H9 (cell line): ENCODE data around the gene SORCS2. TPM values are rescaled to one million over a fixed set of nuclear protein-coding genes. Genes with fewer than 3 reads are reported as not detected.

Experiments used
- DNase-seq: peaks from one replicate; pipeline ENCODE4 v3.0.0-alpha.2; 2017
- H2AFZ ChIP-seq: one replicate; pipeline ENCODE4 v1.6.1; 2013; ENCODE audit warnings: mild to moderate bottlenecking, low read length, control low read depth, moderate library complexity
- H2AK5ac ChIP-seq: 2 replicates; pipeline ENCODE4 v1.6.1; 2013; ENCODE audit warnings: low read length, control low read depth, mixed read lengths; ENCODE audit not compliant: insufficient read length
- H2BK120ac ChIP-seq: one replicate; pipeline ENCODE4 v1.6.1; 2013; ENCODE audit warnings: low read depth, mild to moderate bottlenecking, low read length, control low read depth, inconsistent platforms; ENCODE audit not compliant: poor library complexity, severe bottlenecking
- H2BK12ac ChIP-seq: 2 replicates; pipeline ENCODE4 v1.6.1; 2013; ENCODE audit warnings: low read length, control low read depth, mixed read lengths, low read depth; ENCODE audit not compliant: insufficient read length
- H2BK15ac ChIP-seq: 2 replicates; pipeline ENCODE4 v1.6.1; 2013; ENCODE audit warnings: low read depth, low read length, control low read depth
- H2BK20ac ChIP-seq: one replicate; pipeline ENCODE4 v1.6.1; 2013; ENCODE audit warnings: low read depth, mild to moderate bottlenecking, low read length, control low read depth, inconsistent platforms; ENCODE audit not compliant: poor library complexity, severe bottlenecking
- H2BK5ac ChIP-seq: 2 replicates; pipeline ENCODE4 v1.6.1; 2013; ENCODE audit warnings: low read length, control low read depth, mixed read lengths; ENCODE audit not compliant: insufficient read length
- H3K14ac ChIP-seq: 2 replicates; pipeline ENCODE4 v1.6.1; 2013; ENCODE audit warnings: low read length, control low read depth; ENCODE audit not compliant: insufficient read depth
- H3K18ac ChIP-seq: 2 replicates; pipeline ENCODE4 v1.6.1; 2013; ENCODE audit warnings: low read depth, mild to moderate bottlenecking, mixed read lengths, low read length, control low read depth; ENCODE audit not compliant: insufficient read length
- H3K23ac ChIP-seq: 2 replicates; pipeline ENCODE4 v1.6.1; 2013; ENCODE audit warnings: low read length, control low read depth, mixed read lengths, low read depth; ENCODE audit not compliant: insufficient read length
- H3K23me2 ChIP-seq: 2 replicates; pipeline ENCODE4 v1.6.1; 2013; ENCODE audit warnings: low read depth, mild to moderate bottlenecking, mixed read lengths, low read length, control low read depth; ENCODE audit not compliant: insufficient read length, poor library complexity, severe bottlenecking
- H3K27ac ChIP-seq: 2 replicates; pipeline ENCODE4 v1.5.1; 2013; ENCODE audit warnings: low read length, control low read depth, mixed read lengths, low read depth; ENCODE audit not compliant: insufficient read length
- H3K27me3 ChIP-seq: 2 replicates; pipeline ENCODE4 v1.6.1; 2013; ENCODE audit warnings: low read length, control low read depth, inconsistent platforms; ENCODE audit not compliant: insufficient read depth
- H3K4ac ChIP-seq: 2 replicates; pipeline ENCODE4 v1.6.1; 2013; ENCODE audit warnings: low read depth, mild to moderate bottlenecking, control low read depth, inconsistent platforms, low read length, moderate library complexity
- H3K4me1 ChIP-seq: 2 replicates; pipeline ENCODE4 v1.6.1; 2013; ENCODE audit warnings: low read length, control low read depth, inconsistent platforms; ENCODE audit not compliant: insufficient read depth
- H3K4me2 ChIP-seq: 2 replicates; pipeline ENCODE4 v1.6.1; 2013; ENCODE audit warnings: low read length, control low read depth, mixed read lengths; ENCODE audit not compliant: insufficient read length, insufficient read depth
- H3K56ac ChIP-seq: 2 replicates; pipeline ENCODE4 v1.6.1; 2013; ENCODE audit warnings: low read depth, mild to moderate bottlenecking, mixed read lengths, low read length, control low read depth; ENCODE audit not compliant: insufficient read length
- H3K79me1 ChIP-seq: 2 replicates; pipeline ENCODE4 v1.6.1; 2013; ENCODE audit warnings: low read depth, mild to moderate bottlenecking, moderate library complexity, low read length, control low read depth, inconsistent platforms; ENCODE audit not compliant: insufficient read depth, poor library complexity, severe bottlenecking
- H3K79me2 ChIP-seq: 2 replicates; pipeline ENCODE4 v1.6.1; 2013; ENCODE audit warnings: low read length, control low read depth, inconsistent platforms; ENCODE audit not compliant: insufficient read depth
- H3K9ac ChIP-seq: 2 replicates; pipeline ENCODE4 v1.6.1; 2013; ENCODE audit warnings: low read length, control low read depth, mixed read lengths; ENCODE audit not compliant: insufficient read length; ENCODE audit errors: extremely low read depth
- H3K9me3 ChIP-seq: one replicate; pipeline ENCODE4 v1.6.1; 2013; ENCODE audit warnings: low read depth, low read length, inconsistent platforms; ENCODE audit not compliant: control insufficient read depth
- H3T11ph ChIP-seq: one replicate; pipeline ENCODE4 v1.6.1; 2013; ENCODE audit warnings: mild to moderate bottlenecking, low read length, control low read depth, inconsistent platforms
- H4K20me1 ChIP-seq: one replicate; pipeline ENCODE4 v1.6.1; 2013; ENCODE audit not compliant: control insufficient read depth, insufficient read length, insufficient read depth
- H4K5ac ChIP-seq: 2 replicates; pipeline ENCODE4 v1.6.1; 2013; ENCODE audit warnings: low read depth, mild to moderate bottlenecking, mixed read lengths, low read length, control low read depth; ENCODE audit not compliant: insufficient read length
- H4K8ac ChIP-seq: replicated peaks from 2 replicates; pipeline ENCODE4 v1.6.1; 2013; ENCODE audit warnings: low read length, control low read depth, mixed read lengths, low read depth; ENCODE audit not compliant: insufficient read length
- H4K91ac ChIP-seq: 2 replicates; pipeline ENCODE4 v1.6.1; 2013; ENCODE audit warnings: low read depth, mild to moderate bottlenecking, moderate library complexity, mixed read lengths, low read length, control low read depth; ENCODE audit not compliant: insufficient read length
- H3K27ac Mint-ChIP-seq, 3 experiments: 2 replicates in 2 of 3; 3 replicates in 1 of 3; pipeline ENCODE4 v1.8.0; 2020 to 2021; ENCODE audit warnings: mixed read lengths in 3 of 3, mild to moderate bottlenecking in 1 of 3, moderate library complexity in 1 of 3
- H3K27me3 Mint-ChIP-seq: 2 replicates; pipeline ENCODE4 v1.8.0; 2021; ENCODE audit warnings: low read depth, mild to moderate bottlenecking, moderate library complexity, mixed read lengths
- H3K36me3 Mint-ChIP-seq, 3 experiments: 2 replicates in 2 of 3; 3 replicates in 1 of 3; pipeline ENCODE4 v1.8.0; 2020 to 2021; ENCODE audit warnings: low read depth in 3 of 3, mixed read lengths in 3 of 3; ENCODE audit not compliant: insufficient read depth in 1 of 3
- H3K4me1 Mint-ChIP-seq, 2 experiments: 2 replicates each; pipeline ENCODE4 v1.8.0; 2020; ENCODE audit warnings: mixed read lengths in 2 of 2
- H3K4me3 Mint-ChIP-seq, 2 experiments: 2 replicates in 1 of 2; 3 replicates in 1 of 2; pipeline ENCODE4 v1.8.0; 2020 to 2021; ENCODE audit warnings: mild to moderate bottlenecking in 2 of 2, mixed read lengths in 2 of 2, moderate library complexity in 1 of 2
- H3K9me3 Mint-ChIP-seq, 2 experiments: 2 replicates in 1 of 2; 3 replicates in 1 of 2; pipeline ENCODE4 v1.8.0; 2020; ENCODE audit warnings: mild to moderate bottlenecking in 2 of 2, mixed read lengths in 2 of 2, moderate library complexity in 1 of 2
- CTCF ChIP-seq: fragments of 200-600 bp; sonication (generic); conservative IDR thresholded peaks from 3 replicates; pipeline ENCODE4 v1.8.0; 2021; ENCODE audit warnings: antibody characterized with exemption, mild to moderate bottlenecking
- WGBS: extraction: QIAGEN DNeasy Blood & Tissue Kit; methylation state at CpG from one replicate; pipeline ENCODE4 v1.1.7; 2013; ENCODE audit warnings: missing lambda C conversion rate, low lambda C conversion rate, mixed read lengths; ENCODE audit not compliant: insufficient read length; ENCODE audit errors: extremely low coverage; 5-methylcytosine and 5-hydroxymethylcytosine counted together
- total RNA-seq: library from RNA; stranded (reverse); gene quantifications from 2 replicates; pipeline ENCODE4 v1.2.1, GENCODE V29; 2021

Gene SORCS2
- total RNA-seq, 1 experiment from 2014 or later = 0.57 TPM

DNA sequence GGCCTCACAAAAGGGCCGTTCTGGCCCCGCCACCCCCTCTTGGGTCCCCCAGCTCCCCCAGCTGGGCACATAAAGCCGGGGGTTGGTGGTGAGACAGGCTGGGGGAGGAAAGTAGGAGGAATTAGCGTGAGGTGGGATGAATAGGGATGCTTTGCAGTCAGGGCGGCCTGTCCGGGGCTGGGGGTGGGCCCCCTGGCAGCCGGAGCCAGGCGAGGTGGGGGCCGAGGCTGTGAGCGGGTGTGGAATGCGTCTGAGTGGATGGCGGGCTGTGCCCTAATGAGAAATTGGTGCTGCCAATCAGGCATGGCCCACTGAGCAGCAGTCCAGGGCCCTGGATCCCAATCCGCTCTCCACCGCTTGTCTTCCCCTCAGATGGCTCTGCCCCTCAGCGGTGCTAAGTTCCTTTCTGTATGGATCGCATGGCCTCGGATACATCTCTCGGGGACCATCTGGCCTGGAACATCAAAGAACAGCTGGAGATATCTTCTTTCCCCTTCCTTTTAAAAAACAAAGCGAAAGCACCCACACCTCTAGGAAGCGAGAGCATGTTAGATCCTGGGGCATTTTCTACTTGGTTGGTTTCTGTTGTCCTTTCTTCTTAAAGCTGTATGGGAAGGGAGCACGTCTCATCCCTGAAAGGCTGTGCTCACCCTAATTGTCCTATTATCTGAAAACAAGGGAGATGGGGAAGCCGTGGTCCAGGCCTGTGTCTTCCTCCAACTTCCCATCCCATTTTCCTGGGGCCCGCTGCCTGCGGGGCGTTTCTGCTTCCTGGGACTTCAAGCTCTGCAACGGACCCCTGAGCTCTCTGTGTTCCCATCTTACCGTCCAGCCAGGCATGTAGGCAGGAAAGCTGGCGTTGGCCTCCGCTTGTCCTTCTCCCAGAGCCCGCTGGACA, 106.9 kb downstream of the SORCS2 start:
- no peak overlapping the region for H3K27ac ChIP-seq
- Mint-ChIP-seq H3K9me3 (no peaks in the 10 kb centered on the region), H3K4me3 (no peak overlapping the region), H3K36me3 (no peaks in the 10 kb centered on the region), H3K27ac (no peak overlapping the region; a peak in 2 of 7 replicates), H3K27me3 (peaks cover 5% of the 10 kb centered on the region), H3K4me1 (peaks cover 6 to 23% of the 10 kb centered on the region in 2 experiments; a peak in 3 of 4 replicates)
- no peaks in the 10 kb centered on the region for H3K27me3 ChIP-seq
- H4K91ac ChIP-seq = no peak overlapping the region
- H2BK5ac ChIP-seq = no peak overlapping the region
- H3K9me3 ChIP-seq = no peaks in the 10 kb centered on the region
- no peaks in the 10 kb centered on the region for H3K79me2 ChIP-seq
- no peak overlapping the region for H4K5ac ChIP-seq
- H3K4me2 ChIP-seq = no peak overlapping the region
- no peak overlapping the region for H2BK12ac ChIP-seq
- H3K4me1 ChIP-seq = no peaks in the 10 kb centered on the region
- no peak overlapping the region for H3T11ph ChIP-seq
- no peak overlapping the region for H3K14ac ChIP-seq
- H4K20me1 ChIP-seq = no peaks in the 10 kb centered on the region
- H2BK120ac ChIP-seq = no peak overlapping the region
- no peak overlapping the region for H4K8ac ChIP-seq
- H3K9ac ChIP-seq = no peak overlapping the region
- DNase-seq = no peak
- H3K23ac ChIP-seq = no peak overlapping the region
- H2AFZ ChIP-seq = no peak overlapping the region
- WGBS = no CpG with 5 or more reads among the region's 30 CpGs
- H3K79me1 ChIP-seq = no peaks in the 10 kb centered on the region
- no peaks in the 10 kb centered on the region for H3K23me2 ChIP-seq
- no peak overlapping the region for H2BK20ac ChIP-seq
- no peak overlapping the region for H2BK15ac ChIP-seq
- no peak for TF ChIP-seq CTCF
- H3K4ac ChIP-seq = no peak overlapping the region
- no peak overlapping the region for H3K56ac ChIP-seq
- no peak overlapping the region for H2AK5ac ChIP-seq
- no peak overlapping the region for H3K18ac ChIP-seq
